ENCODE data around the gene AGER.
"Not testable (repeated sequence)": the region's sequence is repeated elsewhere in the genome, so short reads cannot be mapped to it uniquely, and the experiment has no call there.

Gene AGER

DNA sequence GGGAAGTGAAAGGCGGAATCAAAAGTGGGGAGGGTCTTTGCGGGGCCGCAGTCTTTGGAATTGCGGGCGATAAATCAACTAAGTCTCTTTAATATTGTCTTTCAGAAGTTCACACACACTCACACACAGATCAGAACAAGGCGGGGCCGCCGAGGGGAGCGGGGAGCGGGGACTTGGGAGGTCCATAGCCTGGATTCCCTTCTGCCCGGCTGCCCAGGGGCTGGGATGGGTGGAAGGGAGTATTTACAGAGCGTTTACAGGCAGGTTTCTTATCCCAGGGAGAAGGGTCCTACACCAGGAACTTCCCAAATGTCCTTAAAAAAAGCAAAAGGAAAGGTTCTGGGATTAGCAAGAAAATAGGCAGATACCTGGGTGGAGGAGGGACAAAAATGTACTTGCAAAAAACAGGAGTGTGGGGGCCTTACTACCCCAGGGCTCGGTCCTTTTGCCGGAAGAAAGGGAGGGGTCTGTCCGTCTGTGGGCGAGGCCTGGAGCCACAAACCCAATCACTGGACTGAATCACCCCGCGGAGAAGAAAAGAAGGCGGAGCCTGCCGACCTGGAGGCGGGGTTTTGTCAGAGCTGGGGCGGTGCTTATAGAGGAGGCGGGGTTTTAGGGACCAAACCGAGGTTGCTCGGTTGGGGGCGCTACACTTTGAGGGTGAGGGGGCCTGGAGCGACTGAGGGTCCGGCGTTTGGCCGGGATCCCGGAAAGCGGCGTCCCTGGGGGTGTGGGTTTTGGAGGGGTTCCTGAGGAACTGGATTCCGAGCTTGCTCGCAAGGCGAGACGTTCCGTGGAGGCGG, 35.6 kb downstream of the AGER start:
- no peak for DNase-seq (ENCODE audit: low read depth, low spot score)

DNA sequence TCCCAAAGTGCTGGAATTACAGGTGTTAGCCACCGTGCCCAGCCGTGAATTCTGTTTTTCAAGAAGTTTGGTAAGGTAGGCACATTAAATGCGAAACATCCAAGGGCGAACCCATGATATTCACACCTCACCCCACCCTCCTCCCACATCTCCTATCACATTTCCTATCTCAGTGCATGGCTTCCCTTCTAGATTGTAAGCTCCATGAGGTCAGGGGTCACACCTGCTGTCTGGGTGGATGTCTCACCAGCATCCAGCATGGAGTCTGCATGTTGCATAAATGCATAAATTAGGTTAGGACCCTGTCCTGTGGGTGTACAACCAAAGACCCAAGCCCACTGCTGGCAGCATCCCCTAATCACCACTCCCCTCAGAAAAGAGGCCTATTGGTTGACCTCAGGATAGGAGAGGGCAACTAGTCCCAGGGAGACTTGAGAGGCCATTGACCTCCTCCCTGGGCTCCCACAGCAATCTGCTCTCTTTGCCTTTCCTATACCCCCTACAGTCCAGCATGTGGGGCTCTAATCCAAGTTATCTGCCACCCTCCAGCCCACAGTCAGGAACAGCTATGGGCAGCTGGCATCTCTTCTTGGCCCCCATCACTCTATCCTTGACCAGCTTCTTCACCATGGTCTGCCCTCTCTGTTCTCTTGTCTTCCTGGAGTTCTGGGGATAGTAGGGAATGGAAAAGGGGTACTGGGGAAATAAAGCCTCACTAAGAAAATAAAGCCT, 36.5 kb downstream of the AGER start:
- no peak for DNase-seq (ENCODE audit: low read depth, low spot score)

DNA sequence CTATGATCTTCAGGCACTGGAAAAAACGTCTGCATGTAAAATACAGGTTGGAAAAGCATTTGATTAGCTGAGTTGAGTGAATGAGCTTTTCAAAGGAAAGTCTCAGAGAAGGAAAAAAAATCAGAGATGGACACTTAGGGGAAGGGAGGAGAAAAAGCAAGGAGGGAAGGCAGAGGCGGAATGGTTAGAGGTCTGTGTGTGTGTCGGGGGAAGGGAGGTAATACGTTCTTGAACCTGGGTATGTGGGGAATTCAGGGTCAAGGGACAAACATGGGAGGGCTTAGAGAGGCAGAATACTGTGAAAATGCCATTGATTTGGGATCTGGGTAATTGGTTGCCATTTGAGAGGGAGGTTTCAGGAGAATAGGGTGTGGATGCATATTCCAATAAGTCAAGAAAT, 37.4 kb downstream of the AGER start:
- DNase-seq (ENCODE audit: low read depth, low spot score) = no peak

DNA sequence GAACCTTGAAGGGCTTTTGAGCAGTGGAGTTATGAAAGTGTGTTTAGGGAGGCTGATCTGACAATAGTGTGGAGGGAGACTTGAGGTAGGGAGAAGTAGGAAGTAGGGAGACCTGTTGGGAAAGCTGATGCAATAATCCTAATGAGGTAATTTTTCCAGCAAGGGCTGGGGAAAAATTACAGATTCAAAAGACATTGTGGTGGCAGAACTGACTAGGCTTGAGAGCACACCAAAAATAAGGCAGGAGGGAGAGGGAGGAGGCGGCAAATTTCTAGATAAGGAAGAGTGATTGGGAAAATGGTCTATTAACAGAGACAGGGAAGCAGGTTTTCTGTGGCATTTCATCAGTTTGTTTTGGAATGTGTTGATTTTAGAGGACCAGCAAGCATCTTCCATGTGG, 37.8 kb downstream of the AGER start:
- no peak for DNase-seq (ENCODE audit: low read depth, low spot score)

DNA sequence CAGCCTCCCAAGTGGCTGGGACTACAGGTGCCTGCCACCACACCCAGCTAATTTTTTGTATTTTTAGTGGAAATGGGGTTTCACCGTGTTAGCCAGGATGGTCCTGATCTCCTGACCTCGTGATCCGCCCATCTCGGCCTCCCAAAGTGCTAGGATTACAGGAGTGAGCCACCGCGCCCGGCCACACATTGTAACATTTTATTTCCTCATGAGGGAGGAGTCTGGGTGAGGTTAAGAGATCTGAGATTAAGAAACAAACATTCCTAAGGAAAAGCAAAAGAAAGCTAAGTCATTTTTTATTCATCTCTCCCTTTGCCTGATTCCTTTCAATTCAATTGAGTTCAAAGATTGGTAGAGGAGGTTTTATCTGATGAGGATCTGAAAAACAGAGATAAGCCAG, 39.8 kb downstream of the AGER start:
- not testable (repeated sequence) for DNase-seq (ENCODE audit: low read depth, low spot score)

DNA sequence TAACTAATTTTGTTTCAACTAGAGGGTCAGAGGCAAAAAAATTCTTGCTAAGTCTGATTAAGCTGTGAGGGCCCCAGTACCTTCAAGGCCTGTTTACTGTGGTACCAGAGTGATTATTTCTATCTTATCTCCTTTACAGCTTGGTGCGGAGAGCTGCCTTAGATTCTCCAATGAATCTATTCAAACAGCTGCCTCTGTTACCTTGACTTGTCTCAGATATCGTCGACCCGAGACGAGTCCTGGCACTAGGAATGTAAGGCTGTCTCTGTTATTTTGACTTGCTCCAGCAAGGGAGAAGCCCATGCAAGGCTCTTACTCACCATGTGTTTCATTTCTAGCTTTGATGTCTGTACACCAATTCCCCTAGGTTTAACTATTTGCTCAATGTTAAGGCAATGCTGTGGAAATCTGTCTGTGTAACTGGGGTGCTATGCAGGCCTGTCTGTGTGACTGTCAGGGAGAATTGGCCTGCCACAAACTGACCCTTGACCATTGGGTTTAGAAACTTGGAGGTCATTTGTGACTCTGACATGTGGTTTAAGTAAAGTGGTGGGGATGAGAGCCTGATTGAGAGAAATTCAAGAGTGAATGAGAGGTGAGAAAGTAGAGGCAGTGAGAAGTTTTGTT, 43.5 kb downstream of the AGER start:
- no peak for DNase-seq (ENCODE audit: low read depth, low spot score)

DNA sequence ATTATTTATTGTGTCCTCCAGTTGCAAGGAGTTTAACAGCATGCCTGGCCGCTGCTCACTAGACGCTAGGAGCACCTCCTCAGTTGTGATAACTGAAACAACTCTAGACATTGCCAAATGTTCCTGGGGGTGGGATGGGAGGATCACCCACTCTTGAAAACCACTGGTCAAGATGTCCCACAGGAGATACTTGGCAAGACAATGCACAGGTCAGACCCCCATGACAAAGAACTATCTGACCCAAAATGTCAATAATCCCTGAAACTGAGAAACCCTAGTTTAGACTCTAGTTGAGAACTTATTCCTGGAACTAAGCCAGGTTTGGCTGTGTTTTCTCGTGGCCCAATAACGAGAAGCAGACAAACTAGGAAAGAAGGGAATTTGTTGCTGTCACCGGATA, 44.5 kb downstream of the AGER start:
- DNase-seq (ENCODE audit: low read depth, low spot score) = no peak

DNA sequence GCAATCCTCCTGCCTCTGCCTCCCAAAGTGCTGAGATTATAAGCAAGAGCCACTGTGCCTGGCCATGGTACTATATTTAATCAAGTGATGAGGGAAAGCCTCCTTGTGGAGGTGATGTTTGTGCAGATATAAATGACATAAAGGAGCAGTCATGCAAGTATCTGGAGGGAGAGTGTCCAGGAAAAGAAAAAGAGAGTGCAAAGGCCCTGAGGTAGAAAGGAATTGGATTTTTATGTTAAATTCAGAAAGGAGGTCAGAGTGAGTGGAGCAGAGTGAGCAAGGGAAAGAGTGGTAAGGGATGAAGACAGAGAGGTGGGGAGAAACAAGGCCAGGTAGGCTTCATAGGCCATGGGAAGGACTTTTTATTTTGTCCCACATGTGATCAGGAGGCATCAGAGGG, 46.6 kb downstream of the AGER start:
- no peak for DNase-seq (ENCODE audit: low read depth, low spot score)

DNA sequence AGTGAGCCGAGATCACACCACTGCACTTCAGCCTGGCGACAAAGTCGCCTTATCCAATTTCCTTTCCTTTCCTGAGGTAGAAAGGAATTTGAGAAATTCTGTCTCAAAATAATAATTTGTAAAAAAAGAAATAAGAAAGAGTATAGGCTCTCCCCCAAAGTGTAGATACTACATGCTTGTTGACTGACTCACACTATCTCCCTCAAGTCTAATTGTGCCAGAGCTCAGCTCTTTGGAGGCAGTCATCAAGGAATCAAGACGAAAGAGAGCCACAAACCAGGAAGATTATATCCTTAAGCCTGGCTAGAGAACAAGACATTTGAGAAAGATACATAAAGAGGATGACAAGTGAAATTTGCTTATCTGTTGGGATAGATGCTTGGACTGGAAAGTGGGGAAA, 50.3 kb downstream of the AGER start:
- no peak for DNase-seq (ENCODE audit: low read depth, low spot score)

DNA sequence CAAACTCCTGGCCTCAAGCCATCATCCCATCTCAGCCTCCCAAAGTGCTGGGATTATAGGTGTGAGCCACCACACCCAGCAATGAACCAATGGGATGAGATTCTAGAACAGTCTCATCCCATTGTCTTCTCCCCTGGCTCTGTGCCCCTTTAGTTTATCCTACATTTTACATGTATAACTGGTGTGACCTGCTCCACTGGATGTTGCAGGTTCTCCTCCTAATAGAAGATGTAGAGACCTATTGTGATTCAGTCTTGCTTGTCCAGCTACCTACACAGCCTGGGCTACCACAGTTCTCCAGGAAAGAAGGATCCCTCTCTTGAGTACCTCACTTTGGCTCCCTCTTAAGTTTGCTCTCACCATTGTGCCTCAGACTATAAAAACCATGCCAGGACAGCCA, 51.9 kb downstream of the AGER start:
- no peak for DNase-seq (ENCODE audit: low read depth, low spot score)

DNA sequence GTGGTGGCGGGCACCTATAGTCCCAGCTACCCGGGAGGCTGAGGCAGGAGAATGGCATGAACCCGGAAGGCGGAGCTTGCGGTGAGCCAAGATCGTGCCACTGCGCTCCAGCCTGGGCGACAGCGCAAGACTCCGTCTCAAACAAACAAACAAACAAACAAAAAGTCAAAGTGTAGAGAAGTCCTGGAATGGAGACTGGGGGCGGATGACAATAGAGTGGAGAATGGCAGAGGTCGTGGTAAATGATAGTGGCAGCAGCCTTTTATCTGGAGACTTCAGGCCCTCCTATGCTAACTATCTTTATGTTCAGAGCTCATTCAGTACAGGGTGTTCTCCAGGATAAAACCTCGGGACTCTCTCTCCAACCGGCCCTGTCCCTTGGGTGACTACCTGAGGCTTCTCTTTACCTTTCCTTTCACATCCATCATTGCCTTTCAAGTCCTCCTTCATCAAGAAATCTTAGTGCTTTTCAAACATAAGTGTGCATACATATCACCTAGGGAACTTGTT, 52.6 kb downstream of the AGER start:
- no peak for DNase-seq (ENCODE audit: low read depth, low spot score)

Data from iPS DF 19.7 (cell line).